CD4-positive, alpha-beta T cell treated with Interleukin-10 for 1 hour (primary cell): ENCODE results near the gene C9.
A peak's percentile ranks its signal among the peaks of the same experiment; 100 is the strongest.
"Not testable (repeated sequence)": the region's sequence is repeated elsewhere in the genome, so short reads cannot be mapped to it uniquely, and the experiment has no call there.

Experiments
- DNase-seq: peaks from one replicate; pipeline ENCODE4 v3.0.0-alpha.2; 2020

The C9 gene

DNA sequence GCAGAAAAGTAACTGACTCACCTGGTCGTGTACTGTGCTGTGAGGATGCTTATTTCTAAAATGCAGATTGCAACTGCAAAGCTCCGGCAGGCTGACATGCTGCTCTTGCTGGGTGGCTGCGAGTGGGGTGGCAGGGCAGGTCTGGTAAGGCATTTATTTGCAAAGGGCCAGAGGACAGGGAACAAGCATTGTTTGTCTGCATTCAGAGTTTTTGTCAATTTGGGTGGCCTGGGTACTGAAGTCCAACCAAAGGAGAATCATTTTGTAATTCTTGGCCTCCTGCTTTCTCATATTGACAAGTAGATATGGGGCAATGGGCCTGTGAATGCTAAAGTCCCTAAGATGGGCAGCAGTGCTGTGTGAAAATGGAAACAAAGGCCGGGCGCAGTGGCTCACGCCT is at the start of gene C9:
Gene C9 (minus strand): TSS at position 129 of the 400 bp plus-strand sequence. CDS start 31 bp downstream, at position 98.
- no peak for DNase-seq

DNA sequence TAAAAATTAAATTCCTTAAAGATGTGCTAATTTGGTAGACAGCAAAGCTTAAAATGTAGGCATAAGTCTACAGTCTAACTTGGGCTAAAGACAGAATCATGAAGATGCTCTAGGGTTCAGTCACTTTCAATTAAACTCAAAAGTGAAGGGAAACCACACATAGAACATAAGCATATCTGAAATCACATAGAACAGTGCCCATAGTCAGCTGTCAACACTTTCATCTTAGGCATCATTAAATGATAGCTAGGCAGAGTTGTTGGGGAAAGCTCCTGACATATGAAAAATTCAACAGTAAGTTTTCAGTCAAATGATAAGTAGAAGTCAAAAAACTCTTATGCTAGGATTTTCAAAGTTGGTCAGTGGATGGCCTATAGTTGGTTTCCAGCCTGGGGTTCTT is 49.5 kb upstream of the C9 start:
- DNase-seq = no peak

DNA sequence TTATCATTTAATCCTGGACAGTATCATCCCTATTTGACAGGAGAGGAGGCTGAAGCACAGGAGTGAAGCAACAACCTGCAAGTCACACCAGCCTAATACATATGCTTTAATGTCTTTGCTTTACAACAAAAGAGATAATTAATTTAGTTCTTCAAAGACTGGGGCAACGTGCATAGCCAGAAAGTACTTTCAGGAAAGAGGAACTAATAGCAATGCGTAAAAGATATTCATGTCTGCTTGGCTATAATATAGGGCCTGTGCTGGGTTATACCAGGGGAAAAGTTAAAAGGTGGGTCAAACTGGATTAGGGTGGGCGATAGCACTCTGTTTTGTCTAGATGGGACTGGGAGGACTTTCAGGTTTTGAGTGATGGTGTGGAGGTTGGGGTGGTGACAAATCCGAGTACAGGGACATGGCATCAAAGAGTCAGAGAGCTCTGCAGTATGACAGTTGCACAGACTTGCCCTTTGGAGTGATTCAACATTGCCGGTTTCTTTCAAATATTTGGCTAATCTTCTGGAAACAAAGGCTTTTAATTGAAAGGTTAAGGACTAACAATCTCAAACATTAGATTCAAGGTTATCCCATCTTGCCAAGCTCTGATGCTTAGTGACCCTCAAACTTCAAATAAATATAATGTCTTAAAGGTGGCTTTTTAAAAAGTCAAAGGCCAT is 48.6 kb upstream of the C9 start:
- no peak for DNase-seq

DNA sequence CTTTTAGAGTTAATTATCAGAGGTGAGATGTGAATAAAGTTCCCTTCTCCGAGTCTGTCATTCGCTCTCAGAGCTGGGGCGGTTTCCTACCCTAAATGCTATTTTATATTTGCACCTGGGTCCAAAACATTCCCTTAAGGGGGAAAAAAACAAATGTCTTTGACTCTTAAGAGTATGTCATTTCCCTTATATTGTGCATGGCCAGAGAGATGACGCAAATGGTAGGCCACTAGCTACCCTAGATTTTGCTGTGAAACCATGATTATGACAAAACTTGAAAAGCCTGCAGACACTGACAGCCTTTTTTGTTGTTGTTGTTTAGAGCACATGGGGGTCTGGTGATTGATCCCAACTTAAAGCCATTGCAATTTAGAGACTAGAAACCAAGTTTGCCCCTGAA is 47.7 kb upstream of the C9 start:
- DNase-seq = no peak

DNA sequence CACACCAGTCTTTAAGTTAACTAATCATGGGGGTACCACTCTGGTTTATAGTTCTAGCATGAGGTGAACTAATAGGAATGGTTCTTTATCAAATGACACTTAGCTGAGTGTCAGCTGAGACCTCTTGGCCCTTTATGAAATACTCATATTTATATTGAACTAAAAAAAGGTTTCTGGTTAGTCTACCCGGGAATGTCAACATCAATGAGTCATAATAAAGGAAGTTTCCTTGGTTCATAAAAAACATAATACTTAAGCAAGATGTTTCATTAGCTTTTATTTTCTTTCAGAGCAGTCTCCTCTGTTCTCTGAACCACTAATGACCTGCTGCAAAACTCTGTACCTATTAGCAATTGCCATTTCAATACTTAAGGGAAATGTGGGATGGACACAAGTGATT is 46.8 kb upstream of the C9 start:
- DNase-seq = no peak

DNA sequence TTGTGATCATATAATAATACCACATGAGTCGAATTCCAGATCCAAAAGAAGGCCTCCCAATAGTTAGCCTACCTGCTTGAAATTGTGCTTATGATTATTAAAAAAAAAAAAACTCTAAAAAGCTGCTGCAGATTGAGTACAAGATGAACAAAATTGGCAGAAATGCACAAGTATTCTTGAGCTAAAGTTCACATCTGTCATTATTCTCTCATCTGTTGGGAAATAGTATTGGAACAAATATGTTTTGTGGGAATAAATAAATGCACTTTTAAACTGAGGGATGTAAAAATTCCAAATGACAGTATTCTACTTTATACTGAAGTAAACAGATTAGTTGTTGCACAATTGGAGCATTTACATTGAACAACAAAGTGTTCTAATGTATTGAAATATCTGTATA is 44.7 kb upstream of the C9 start:
- DNase-seq = no peak

DNA sequence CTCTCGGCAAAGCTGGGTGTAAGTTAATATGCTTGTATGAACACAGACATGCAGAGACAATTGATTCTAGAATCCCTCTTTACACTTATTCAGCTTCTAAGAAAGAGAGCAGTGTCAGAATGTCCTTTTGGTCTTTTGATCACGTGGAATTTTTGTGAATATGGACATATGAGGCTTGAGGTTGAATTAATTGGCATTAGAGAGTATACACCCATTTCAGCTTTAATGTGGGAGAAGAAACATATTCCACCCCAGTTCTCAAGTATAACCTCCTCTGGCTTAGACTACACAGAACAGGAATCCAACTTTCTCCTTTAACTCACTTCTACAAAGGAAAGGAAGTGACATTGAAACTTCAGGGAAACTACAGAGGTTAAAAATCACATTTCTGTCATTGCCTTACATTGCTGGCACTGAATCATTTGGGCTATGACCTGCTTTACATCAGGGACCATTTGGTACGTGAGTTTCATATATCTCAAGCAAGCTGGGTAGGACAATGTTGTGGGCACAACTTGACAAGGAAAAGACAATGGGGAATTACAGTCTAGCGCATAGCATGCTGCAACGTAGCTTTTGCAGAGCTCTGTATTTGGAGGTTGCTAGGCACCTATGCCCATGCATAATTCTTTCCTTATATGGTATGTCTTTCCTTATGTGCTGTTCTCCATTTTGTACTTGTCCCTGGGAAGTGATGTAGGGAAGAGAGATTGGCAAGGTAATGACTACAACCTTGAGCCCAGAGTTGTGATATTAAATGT is 41.0 kb upstream of the C9 start:
- DNase-seq = no peak

DNA sequence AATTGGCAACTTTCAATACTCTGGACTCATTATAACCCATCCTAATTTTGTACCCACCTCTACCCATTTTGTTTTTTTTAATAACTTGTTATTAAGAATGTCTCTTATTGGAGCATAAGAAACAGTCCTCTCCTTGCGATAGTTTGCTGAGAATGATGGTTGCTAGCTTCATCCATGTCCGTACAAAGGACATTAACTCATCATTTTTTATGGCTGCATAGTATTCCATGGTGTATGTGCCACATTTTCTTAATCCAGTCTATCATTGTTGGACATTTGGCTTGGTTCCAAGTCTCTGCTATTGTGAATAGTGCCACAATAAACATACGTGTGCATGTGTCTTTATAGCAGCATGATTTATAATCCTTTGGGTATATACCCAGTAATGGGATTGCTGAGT is 39.5 kb upstream of the C9 start:
- DNase-seq = not testable (repeated sequence)

DNA sequence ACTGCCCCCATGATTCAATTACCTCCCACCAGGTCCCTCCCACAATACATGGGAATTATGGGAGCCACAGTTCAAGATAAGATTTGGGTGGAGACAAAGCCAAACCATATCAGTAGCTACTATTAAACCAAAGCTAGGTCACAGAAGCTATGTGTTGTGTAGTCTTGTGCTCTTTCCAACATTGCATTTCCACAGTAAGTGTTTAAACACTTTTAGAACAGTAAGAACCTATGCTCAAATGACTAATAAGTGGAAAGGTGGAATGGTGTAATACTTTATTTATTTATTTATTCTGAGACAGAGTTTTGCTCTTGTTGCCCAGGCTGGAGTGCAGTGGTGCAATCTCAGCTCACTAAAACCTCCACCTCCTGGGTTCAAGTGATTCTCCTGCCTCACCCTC is 37.8 kb upstream of the C9 start:
- DNase-seq = not testable (repeated sequence)

DNA sequence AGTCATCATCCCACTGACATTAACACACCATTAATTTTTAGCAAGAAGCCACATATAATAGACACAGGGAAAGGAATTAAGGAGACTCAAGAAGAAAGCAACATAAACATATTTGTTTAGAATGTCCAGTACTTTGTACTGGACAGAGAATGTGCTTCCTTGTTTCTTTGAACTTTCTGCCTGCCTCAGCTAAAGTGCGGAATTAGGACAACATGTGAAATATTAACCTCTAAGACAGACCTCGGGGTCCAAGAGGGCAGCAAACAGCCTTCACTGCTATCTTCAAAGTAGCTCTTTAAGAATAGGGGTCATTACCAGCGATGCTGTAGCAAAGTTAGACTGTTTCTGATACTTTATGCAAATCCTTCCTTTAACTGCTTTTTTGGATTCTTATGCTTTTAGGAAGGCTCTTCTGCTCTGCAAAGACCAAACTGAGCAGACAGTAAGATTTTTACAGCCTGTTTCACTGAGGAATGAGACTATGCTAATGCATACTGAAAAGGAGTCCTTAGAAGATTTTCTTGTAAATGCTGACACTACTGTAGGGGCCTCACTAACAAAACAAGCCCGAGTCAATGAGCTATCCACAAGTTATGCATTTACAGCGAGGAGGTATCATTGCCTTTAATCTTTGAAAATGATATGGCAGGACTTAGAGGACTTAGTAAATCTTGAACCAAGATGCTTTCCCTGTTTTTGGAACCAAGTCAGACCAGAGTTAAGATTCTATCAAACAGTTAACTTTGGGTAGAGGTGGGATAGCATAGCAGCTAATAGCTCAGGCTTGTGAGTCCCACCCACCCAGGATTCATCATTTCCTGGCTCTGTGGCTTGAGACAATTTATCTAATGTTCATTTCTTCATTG is 36.7 kb upstream of the C9 start:
- no peak for DNase-seq

DNA sequence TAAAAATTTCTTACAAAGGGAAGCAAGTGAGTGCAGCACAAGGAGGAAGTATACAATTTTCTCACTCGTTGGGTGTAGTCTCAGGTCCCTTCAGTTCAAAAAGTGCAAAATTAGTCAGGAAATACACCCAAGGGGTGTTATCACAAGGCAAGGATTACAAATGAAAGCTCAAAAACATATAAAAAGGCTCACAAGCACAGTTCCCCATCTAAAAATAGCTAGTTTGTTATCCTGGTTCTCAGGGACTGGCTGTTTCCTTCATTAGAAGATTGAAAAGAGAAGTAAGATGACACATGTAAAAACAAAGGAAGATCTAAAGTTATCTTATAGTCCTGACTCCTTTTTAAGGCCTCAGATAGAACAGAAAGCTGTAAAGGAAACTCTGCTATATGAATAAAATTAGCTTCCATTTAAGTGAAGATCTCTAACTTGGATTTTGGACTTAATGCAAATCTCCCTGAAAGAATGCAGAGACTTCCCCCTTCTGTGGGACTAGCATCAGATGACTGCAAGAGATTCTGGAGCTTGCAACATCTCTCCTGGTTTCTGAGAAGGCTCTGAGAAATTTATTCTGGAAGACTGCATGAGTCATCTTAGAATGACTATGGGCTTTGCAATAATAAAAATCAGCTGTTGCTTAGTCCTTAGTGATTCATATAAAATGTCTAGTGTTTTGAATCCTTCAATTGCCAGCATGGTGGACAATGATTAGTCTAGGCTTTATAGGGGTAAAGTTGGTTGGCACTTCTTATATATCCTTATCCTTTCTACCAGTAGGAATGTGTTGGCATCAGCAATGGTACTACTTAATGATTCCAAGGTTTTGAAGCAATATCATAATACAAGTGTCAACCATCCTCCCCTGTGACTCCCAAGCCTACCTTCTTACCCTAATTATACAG is 35.1 kb upstream of the C9 start:
- DNase-seq = peak; percentile 13

DNA sequence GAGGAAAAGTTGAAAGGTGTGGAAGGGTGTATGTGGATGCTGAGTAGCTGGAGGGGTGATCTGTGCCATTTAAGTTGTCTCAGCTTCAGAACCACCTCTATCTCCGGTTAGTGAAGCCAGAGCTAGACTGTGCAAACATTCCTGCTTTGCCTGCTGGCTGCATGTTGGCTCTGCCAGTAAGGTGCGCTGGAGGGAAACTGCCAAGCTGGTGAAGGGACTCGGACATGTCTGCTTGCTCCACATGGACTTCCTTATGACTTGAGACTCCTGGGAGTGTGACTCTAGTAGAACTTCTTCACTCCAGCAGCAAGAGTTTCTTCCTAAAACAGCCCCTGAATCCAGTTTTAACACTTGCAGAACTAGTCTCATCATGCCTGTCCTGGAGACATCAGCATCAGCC is 32.5 kb upstream of the C9 start:
- no peak for DNase-seq

DNA sequence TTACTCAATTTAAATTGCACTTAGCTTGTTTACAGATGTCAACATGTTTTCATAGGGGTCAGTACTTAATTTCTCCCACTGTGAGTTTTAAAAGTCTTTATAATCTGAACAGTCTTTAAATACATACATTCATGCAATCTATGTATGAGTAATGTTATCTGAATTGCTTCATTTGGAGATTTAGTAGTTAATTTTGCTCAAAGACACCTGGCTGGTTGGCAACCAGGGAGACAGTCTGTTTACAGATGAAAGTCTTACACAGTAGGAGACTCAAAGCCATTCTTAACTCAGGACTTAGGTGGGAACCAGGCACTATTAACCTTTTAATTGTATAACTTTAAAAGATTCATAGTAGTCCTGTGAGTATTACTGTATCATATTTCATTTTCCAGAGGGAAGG is 31.2 kb upstream of the C9 start:
- DNase-seq = no peak

DNA sequence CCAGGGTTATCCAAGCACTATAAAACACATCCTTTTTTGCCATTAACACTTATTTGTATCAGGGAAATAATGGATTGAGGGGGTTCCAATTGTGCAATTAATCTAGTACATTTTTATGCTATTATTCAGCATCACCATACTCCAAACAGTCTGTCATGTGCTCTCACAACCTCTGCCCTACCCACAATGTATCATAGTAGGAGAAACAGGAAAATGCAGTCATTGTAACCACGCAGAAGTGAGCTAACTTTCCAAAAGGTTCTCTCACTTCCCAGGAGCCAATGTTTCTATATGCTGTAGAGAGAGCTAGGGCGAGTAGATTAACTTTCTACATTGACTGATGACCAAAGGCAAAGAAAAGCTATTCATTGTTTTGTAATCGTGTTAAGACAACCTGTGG is 30.7 kb upstream of the C9 start:
- DNase-seq = no peak

DNA sequence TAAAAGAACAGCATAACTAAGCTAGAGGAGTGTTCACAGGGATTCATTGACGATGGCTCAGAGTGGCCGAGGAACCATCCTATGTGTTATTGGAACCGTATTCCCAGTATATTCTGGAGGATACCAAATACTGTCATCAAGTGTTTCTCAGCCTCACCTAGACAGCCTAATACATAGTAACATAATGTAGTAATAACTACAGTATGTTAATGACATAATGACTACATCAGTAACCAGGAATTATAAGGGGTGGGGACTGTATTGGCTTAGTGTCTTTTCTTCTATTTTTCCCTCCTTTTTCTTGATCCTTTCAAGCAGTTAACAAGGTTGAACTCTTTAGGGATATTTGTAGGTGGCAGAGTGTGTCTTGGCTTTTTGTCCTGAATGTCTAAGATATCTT is 26.6 kb upstream of the C9 start:
- DNase-seq = no peak

DNA sequence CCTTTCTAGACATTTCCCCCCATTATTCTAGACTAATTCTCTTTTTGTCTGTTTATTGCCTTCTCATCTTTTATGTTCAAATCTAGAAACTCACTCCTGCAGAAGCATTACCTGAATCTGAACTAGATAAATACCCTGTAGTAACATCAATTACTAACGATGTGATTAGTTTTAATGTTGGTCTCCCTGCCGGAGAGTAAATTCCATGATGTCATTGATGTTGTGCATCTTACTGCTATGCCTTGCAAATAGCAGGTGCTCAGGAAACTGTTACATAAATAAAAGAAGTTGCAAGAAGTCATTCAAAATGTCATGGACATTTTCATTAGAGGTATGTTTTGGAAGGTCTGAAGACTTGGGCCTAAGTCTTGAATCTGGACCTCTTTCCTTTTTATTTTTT is 23.0 kb upstream of the C9 start:
- DNase-seq = no peak

DNA sequence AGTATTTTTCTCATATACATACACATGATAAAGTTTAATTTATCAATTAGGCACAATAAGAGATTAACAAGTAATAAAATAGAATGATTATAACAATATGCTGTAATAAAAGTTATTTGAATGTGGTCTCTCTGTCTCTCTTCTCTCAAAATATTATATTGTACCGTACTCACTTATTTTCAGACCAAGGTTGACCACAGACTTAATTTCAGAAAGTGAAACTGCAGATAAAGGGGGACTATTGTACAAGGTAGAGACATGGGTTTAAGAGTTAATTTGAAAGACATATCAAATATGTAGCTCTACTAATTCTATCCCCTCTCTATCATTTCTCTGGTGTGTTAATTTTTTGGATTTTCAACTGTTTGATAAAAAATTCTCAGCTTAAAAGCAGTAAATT is 20.0 kb upstream of the C9 start:
- DNase-seq = no peak

DNA sequence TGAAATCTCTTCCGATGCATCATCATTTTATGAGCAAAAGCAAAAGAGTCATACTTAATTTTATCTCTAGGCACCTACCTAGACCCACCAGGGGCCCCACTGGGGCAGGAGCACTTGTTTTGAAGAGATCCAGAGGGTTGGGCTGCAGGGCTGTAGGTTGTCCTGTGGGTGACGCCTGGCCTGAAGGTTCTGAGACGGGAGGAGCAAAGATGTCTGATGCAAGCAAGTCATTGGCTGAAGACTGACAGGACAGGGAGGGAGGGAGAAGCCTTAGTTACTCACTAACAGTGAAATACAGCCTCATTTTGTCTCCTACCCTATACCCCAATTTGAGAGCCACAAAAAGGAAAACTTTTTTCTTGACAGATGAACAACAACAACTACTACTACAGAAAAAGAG is 17.1 kb upstream of the C9 start:
- DNase-seq = no peak

DNA sequence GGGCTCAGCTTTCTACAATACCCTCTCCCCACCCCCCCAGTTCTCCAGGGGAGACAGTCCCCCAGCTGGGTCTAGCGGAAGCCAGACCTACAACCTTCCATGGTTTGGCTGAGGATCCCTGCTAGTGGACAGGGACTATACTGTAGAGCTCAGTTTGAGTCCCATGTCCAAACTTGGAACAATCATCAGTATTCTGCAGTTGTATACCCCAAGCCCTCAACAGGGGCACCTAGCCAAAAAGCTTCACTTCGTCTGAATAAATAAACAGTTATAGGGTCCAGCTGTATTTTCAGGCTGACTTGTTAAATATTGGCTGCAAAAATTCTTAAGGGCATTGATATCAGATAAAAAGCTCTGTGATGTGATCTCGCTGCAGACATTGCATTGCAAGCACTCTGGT is 15.4 kb upstream of the C9 start:
- no peak for DNase-seq

DNA sequence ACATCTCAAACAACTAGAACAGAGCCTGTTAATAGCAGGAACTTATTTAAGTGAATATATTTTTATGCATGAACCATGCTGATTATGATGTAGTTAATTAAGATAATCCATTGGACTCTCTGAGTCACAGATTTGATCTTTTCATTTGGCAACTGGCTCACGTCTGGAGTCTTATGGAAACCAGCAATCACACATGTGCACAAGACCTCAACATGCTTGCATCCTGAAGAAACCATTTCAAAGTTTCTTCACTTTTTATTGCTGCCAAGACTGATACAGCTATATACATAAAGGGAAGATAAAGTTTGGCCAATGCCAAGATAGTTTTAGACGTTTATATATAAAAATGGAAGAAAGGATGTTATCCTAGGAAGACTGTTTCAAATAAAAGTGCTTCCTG is 13.3 kb upstream of the C9 start:
- DNase-seq = no peak

DNA sequence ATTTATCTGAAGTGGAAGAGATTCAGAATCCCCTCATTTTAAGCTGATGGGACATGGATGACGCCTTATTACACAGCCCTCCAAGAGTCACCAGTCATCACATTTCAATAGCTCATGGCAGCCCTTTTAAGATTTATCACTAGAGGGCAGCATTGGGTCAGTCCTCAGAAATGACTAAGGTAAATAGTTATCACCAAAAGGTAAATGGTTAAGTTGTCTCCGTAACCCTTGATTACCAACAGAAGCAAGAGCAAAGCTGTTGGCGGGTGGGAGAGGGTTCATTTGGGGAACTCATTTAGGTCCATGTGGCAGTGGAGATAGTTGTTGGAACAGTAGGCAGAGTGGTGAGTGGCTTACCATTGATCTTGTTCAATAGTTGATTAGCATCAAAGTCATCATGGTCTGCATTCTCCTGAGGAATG is 12.0 kb upstream of the C9 start:
- peak; percentile 63 for DNase-seq

DNA sequence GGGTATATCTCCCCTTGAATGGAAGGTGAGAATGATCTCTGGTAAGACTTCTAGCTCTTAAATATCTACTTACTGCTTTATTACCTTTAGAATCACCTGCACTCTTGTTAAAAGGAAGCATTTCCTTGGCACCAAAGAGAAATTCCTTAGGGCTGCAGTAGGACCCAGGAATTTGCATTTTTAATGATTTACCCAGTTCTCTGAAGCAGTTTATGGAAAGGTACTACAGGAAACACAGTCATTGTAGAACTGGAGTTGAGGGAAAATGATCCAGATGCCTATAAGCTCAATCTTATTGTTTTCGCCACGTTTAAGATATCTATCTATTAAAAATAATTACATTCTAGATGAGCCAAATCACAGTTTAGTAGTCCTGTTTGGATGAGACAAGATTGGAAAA is 9.5 kb upstream of the C9 start:
- no peak for DNase-seq

DNA sequence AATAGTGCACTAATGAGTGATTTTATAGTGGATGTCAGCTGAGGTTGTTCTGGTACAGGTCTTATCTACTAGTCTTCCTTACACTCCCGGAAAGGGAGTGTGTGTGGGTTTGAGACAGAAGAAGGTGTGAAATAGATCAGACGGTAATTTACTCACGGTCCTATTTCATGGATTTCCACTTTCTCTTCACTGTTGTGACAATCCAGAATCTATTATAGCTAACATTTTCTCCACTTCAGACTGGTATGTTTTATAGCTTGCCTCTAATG is 7.0 kb upstream of the C9 start:
- DNase-seq = no peak
